NT2/D1 (cell line): ENCODE measurements around the gene UBE2F.

ENCODE experiments used
- DNase-seq: peaks from one replicate; pipeline ENCODE4 v3.0.0-alpha.2; 2011; ENCODE audit warnings: low read depth, low spot score
- H3K27me3 ChIP-seq: 2 replicates; pipeline ENCODE4 v1.6.0; 2011; ENCODE audit warnings: mild to moderate bottlenecking; ENCODE audit not compliant: insufficient read length, insufficient read depth
- H3K36me3 ChIP-seq: 2 replicates; pipeline ENCODE4 v1.6.1; 2011; ENCODE audit warnings: mild to moderate bottlenecking, low read length, mixed read lengths; ENCODE audit not compliant: insufficient read depth, insufficient read length
- H3K4me1 ChIP-seq: 2 replicates; pipeline ENCODE4 v1.5.1; 2011; ENCODE audit not compliant: insufficient read depth, insufficient read length
- H3K4me3 ChIP-seq: 2 replicates; pipeline ENCODE4 v1.5.1; 2011; ENCODE audit warnings: low read depth; ENCODE audit not compliant: insufficient read length
- H3K9ac ChIP-seq: 2 replicates; pipeline ENCODE4 v1.6.0; 2011; ENCODE audit warnings: low read depth; ENCODE audit not compliant: insufficient read length
- H3K9me3 ChIP-seq: 2 replicates; pipeline ENCODE4 v1.5.1; 2011; ENCODE audit warnings: mild to moderate bottlenecking, low read length; ENCODE audit not compliant: insufficient read depth
- SUZ12 ChIP-seq: IDR thresholded peaks from 2 replicates; pipeline ENCODE4 v1.6.1; 2011; ENCODE audit not compliant: insufficient read length, insufficient read depth; ENCODE audit errors: extremely low read depth
- YY1 ChIP-seq: IDR thresholded peaks from 2 replicates; pipeline ENCODE4 v1.6.1; 2011; ENCODE audit not compliant: insufficient read length, insufficient read depth
- ZNF274 ChIP-seq: IDR thresholded peaks from 2 replicates; pipeline ENCODE4 v1.6.1; 2011; ENCODE audit warnings: mild to moderate bottlenecking, low read depth, low read length

The UBE2F gene

GRCh38 chr2:237967463-237967951 lies 693 bp downstream of the UBE2F start:
- Histone ChIP-seq H3K36me3 (peaks cover 7% of the 10 kb centered on the region), H3K4me3 (peak overlapping the region; percentile 83), H3K27me3 (peaks cover 34% of the 10 kb centered on the region), H3K9ac (peak overlapping the region; percentile 93), H3K9me3 (peaks cover 18% of the 10 kb centered on the region), H3K4me1 (peaks cover 7% of the 10 kb centered on the region)
- DNase-seq, result no peak
- TF ChIP-seq ZNF274, result no peak
- TF ChIP-seq SUZ12, result no peak
- no peak for TF ChIP-seq YY1

DNA sequence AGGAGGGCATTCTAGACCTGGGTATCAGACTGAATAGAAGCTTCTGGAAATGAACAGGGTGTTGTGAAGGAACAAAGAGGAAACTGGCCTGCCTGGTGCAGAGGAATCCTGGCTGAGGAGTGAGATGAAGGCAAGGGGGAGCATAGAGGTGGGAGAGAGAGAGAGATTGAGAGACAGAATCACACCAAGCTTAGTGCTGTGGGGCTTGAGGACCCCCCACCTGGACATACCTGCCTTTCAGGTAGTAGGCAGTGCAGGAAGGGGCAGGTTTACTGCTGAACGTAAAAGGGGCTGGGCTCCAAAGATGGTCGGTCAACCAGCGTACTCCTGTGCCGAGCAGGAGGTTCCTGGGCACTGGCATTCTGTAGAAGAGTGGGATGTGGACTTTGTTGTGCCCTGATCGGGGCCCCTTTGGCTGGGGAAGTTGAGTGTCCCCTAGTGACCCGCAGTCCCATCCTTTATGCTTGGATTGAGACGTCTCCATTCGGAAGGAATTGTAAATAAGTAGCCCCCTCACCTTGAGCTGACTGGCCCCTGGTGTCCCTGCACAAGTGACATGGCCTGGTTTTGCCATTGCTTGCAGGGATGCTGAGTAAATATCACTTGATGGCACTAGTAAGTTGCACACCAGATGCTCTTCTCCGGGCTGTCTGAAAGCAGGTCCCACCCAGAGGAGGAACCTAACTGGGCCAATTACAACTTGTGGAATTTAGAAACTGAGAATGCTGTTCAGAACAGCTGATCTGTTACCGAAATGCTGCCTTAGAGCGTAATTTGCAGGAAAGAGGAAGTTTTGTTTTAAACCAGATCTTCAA lies 1.4 kb downstream of the UBE2F start:
- Histone ChIP-seq H3K9me3 (peaks cover 11% of the 10 kb centered on the region), H3K4me3 (peak overlapping the region; percentile 83), H3K36me3 (peaks cover 12% of the 10 kb centered on the region), H3K27me3 (peaks cover 34% of the 10 kb centered on the region), H3K9ac (peak overlapping the region; percentile 93), H3K4me1 (peaks cover 7% of the 10 kb centered on the region)
- TF ChIP-seq ZNF274 (no peak), SUZ12 (no peak), YY1 (no peak)
- no peak for DNase-seq

DNA sequence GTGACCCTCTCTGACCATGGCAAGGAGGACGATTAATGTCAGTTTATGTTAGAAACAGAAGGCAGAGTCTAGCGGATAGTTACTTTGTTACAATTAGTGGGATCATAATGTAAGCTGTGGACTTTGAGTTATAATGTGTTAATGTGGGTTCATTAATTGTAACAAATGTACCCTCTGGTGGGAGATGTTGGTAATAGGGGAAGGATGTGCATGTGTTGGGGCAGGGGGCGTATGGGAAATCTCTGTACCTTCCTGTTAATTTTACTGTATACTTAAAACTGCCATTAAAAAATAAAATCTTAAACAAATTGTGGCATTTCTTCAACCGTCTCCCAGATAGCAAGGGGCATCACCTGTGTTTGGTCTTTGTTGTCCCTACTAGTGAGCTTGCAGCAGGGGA lies 4.8 kb downstream of the UBE2F start:
- Histone ChIP-seq H3K9me3 (no peaks in the 10 kb centered on the region), H3K4me1 (peaks cover 11% of the 10 kb centered on the region), H3K36me3 (peaks cover 27% of the 10 kb centered on the region), H3K27me3 (peaks cover 15% of the 10 kb centered on the region), H3K4me3 (no peak overlapping the region), H3K9ac (no peak overlapping the region)
- no peak for TF ChIP-seq ZNF274
- TF ChIP-seq SUZ12, result no peak
- no peak for TF ChIP-seq YY1
- no peak for DNase-seq

DNA sequence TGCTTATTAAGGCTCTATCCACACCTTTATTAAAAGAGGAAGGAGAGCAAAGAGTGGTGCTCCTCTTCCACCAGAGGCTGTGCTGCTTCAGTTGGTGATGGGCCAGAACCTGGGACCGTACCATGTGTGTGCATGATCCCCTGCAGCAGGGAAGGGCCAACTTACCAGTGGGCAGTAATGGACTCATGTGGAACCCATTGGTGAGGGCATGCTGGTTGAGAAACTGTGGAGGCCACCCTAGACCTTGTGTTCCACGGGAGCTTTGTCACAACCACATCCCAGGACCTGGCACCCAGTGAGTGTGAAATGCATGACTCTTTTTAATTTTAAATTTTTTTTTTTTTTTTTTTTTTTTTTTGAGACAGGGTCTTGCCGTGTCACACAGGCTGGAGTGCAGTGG lies 5.4 kb downstream of the UBE2F start:
- no peak overlapping the region for H3K4me3 ChIP-seq
- no peak overlapping the region for H3K9ac ChIP-seq
- peaks cover 33% of the 10 kb centered on the region for H3K36me3 ChIP-seq
- H3K9me3 ChIP-seq, result no peaks in the 10 kb centered on the region
- H3K4me1 ChIP-seq, result peaks cover 11% of the 10 kb centered on the region
- no peak for DNase-seq
- H3K27me3 ChIP-seq, result peaks cover 14% of the 10 kb centered on the region
- no peak for TF ChIP-seq SUZ12
- no peak for TF ChIP-seq ZNF274

GRCh38 chr2:237972936-237973335 lies 6.1 kb downstream of the UBE2F start:
- Histone ChIP-seq H3K9ac (no peak overlapping the region), H3K4me3 (no peak overlapping the region), H3K27me3 (peaks cover 7% of the 10 kb centered on the region), H3K36me3 (peaks cover 39% of the 10 kb centered on the region), H3K9me3 (no peaks in the 10 kb centered on the region), H3K4me1 (peaks cover 10% of the 10 kb centered on the region)
- TF ChIP-seq ZNF274 (no peak), YY1 (no peak), SUZ12 (no peak)
- no peak for DNase-seq

DNA sequence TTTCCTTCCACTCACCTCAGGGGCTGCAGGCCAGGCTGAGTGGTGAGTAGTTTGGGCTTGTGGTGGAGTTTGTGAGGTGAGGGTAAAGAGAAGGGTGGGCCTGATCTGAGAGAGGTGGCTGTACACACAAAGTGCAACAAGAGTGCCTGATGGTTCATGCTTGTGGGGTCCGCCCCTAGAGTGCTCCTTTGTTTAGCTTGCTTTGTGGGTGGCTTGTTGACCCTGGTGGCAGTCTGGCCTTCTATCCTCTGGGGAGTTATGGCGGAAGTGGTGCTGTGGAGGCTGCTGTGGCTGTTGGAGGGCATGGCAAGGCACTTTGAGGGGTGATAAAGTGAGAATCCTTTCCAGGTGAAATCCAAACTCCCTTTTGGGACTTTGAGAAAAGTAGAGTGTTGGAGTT lies 10.6 kb downstream of the UBE2F start:
- H3K4me3 ChIP-seq, result no peak overlapping the region
- H3K9me3 ChIP-seq, result no peaks in the 10 kb centered on the region
- no peak for TF ChIP-seq ZNF274
- peaks cover 52% of the 10 kb centered on the region for H3K36me3 ChIP-seq
- no peak overlapping the region for H3K9ac ChIP-seq
- no peak for DNase-seq
- H3K4me1 ChIP-seq, result peaks cover 12% of the 10 kb centered on the region
- H3K27me3 ChIP-seq, result no peaks in the 10 kb centered on the region

- Histone ChIP-seq H3K4me1 (peaks cover 12% of the 10 kb centered on the region), H3K9ac (no peak overlapping the region), H3K4me3 (no peak overlapping the region), H3K9me3 (no peaks in the 10 kb centered on the region), H3K36me3 (peaks cover 48% of the 10 kb centered on the region), H3K27me3 (no peaks in the 10 kb centered on the region)
- DNase-seq, result no peak
- TF ChIP-seq SUZ12 (no peak), ZNF274 (no peak), YY1 (no peak)
Measured at GRCh38 chr2:237978058-237978712, 11.4 kb downstream of the UBE2F start.
